CD4-positive, alpha-beta T cell treated with Interleukin-21 for 1 hour (primary cell): ENCODE data around the gene TNNI2.
"Not testable (repeated sequence)": the region's sequence is repeated elsewhere in the genome, so short reads cannot be mapped to it uniquely, and the experiment has no call there.

Experiments
- DNase-seq: peaks from one replicate; pipeline ENCODE4 v3.0.0-alpha.2; 2020

TNNI2 gene

DNA sequence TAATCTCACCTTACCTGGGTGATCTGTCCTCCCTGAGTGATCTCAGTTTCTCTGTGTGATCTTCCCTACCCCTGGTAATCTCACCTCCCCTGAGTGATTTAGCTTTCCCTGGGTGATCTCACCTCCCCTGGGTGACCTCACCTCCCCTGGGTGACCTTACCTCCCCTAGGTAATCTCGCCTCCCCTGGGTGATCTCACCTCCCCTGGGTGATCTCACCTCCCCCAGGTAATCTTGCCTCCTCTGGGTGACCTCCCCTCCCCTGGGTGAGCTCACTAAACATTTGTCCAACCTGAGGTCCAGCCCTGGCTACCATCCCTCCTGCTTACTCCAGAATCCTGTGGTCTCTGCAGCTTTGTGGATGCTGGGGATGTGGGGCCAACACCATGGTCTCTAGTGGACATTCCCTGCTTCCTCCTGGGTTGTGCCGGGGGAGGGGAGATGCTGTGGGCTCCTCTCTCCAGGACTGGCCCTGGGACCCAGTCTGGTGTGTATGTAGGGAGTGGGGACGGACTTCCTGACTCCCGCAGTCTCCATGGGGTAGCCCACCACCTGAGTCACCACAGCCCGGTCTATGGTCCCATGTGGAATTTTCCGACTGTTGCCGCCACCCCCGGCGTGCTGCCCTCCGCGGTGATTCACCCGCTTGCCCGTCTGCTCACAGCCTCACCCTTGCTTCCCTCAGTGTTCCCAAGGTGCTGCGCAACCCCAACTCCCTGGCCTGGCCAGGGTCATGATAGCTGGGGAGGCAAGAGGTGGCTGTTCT, 24.0 kb downstream of the TNNI2 start:
- DNase-seq = no peak

DNA sequence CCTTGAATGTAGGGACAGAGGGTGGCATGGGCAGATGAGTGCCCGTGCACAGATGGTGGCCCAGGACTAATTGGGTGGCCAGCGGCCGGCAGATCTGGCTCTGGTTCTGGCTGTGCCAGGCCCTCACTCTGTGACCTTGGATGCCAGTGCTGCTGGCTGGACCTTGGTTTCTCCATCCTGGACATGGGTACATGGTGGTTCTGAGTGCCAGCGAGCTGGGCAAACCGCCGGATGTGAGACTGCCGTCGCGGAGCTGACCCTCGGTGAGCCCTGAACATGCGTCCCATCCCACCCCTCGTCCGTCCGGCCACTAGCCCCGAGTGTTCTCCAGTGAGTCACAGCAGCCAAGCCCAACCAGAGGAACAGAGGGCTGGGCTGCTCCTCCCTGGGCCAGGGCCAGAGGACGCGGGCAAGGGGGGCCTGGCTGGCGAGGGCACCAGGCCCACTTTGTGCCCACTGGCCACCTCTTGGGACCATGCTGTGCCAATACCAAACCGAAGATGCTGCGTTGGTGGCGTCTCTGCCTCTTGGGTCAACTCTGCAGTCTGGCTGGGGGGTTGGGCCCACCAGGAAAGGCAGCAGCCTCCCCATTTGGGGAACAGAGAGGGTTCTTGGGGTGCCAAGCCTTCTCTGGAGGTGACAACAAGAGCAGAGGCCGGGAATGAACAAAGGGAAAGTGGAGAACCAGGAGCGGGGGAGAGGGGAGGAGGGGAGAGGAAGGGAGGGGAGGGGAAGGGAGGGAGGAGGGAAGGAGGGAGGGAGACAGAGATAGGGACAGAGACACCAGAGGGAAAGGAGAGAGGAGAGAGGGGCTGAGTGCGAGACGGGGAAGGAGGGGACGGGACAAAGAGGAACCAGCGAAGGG, 24.8 kb downstream of the TNNI2 start:
- DNase-seq = no peak

DNA sequence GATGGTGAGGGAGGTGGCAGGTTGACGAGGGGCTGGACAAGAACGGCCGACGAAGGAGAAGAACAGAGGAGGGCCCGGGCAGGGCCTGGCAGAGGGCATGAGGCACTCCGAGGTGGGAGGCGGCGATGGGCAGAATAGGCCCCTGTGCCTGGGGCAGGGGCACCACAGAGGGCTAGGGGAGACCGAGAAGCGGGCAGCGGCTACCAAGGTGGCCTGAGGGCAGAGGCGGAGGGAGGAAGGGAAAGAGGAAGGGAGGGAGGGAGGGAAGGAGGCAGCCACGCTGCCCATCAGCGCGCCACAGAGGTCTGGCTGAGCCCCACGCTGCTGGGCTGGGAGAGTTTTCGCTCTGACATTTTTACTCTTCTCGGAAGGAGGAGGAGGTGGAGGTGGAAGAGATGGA, 25.4 kb downstream of the TNNI2 start:
- no peak for DNase-seq

DNA sequence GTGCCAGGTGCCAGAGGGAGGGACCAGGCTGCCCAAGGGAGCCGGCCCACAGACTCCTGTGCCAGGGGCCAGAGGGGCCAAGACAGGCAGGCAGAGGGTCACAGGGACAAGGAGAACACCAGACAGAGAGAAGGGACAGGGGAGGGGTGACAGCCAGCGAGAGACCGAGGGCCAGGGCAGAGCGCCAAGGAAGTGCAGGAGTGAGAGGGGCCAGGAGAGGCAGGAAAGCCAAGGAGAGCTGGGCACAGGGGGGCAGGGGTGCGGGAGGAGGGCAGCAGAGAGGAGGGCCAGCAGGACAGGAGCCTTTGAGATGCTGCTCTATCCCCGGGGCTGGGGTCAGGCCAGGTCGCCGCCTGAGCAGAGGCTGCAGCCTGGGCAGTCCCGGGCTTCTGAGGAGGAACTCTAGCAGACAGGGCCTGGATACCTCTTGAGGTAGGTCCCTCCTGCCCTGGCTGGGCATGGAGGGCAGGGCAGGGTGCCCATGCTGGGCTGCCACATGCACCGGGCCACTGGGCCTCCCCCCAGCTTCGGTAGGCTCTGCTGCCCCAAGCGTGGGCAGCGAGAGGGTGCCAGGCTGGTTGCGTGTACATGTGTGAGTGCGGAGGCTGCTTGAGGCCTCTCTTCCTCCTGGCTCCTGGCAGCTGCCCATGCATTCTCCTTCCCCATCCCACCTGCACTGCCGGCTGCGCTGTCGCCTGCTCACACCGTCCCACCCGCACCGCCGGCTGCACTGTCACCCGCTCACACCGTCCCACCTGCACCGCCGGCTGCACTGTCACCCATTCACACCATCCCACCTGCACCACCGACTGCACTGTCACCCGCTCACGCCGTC, 26.3 kb downstream of the TNNI2 start:
- DNase-seq = no peak

DNA sequence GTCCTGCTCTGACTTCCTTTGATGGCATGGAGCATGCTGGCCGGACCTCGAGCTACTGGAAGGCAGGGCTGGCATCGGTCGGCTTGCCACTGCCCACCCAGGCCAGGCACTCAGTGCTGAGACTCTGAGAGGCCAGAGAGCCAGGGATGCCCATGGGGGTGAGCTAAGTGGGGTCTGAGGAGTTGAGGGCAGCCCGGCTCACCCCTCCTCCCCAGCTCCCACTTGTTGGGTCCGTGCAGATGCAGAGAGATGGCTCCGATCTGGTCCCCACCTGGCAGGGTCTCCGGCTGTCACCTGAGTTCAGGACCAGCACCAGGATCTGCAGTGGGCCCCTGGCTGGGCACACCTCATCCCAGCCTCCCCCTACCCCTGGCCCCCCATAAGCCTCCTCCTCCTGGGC, 27.4 kb downstream of the TNNI2 start:
- no peak for DNase-seq

DNA sequence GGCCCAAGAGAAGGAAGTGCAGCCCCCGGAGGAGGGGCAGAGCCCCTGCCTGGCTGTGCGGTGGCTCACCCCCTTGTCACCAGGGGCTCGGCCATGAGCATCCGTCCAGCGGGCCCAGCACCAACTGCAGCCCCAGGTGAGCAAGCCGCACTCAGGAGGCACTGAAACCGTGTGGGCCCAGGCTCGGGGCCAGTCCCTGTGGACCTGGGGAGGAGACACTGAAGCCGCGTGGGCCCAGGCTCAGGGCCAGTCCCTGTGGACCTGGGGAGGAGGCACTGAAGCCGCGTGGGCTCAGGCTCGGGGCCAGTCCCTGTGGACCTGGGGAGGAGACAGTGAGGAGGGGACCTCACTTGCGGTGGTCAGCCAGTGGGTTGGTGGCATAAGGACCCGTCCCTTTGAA, 28.0 kb downstream of the TNNI2 start:
- no peak for DNase-seq

DNA sequence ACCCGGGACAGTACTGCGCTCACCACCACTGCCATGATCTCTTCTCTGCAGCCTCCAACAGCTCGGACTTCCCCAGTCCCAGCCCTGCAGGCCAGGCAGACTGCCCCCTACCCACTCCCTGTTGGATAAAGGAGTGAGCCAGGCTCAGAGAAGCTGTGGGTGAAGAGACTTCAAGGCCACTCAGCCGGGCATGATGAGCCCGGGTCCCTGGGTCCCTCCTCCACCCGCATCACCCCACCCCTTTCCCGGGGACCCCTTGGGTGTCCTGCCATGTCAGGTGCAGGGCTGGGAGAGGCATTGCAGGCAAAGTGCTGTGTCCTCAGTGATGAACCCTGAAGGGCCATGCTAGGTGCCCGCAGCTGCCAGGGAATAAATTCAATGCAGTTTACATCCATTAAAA, 28.6 kb downstream of the TNNI2 start:
- no peak for DNase-seq

DNA sequence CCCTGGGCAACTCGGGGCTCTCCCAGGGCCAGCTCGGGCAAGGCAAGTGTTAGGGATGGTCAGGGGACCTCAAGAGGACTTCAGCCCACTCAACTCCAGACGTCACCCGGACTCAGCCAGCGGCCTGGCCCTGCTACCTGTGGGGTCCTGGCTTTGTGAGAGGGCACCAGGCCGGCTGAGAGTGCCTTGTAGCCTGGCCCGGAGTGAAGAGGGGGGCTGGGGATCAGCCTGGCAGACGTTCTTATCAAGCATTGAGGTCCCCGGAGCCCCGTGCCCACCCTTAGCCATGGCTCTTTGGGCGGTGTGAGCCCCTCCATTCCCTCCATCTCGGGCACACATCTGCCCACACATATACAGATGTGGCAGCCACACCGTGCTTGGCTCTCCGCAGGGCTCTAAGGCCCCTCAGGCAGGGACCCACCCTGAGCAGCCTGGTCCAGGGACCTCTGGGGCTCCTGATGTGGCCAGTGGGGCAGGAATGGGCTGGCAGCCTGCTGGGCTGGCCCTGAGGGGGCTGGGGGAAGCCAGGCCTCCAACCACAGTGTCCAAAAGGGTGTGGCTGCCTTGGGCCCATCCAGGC, 29.4 kb downstream of the TNNI2 start:
- DNase-seq = no peak

DNA sequence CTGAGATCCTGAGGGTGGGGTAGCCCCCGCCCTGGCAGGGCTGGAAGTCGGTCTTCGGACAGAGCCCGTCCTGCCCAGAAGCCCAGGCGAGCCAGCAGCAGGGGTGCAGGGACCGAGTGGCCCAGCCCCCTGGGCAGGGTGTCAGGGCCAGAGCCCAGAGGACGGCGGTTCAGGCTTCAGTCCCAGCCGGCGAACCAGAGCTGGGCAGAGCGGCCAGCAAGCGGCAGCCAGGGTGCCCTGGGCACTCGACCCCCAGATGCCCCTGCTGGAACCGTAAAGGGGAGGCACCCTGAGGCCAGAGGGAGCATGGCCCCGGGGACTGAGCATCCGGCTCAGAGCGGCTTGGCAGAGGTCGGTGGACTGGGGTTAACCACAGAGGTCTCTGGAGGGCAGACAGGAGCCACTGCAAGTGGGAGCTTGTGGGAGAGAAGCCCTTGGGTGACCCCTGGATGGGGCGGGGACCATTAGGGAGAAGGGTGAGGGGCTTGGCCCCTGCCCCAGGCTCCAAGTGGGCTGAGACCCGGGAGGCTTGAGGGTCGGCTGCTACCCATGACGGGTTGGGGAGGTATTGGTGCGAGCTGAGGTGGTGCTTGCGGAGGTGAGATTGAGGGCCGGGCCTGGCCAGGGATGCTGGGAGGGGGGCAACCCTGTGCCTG, 30.0 kb downstream of the TNNI2 start:
- no peak for DNase-seq

DNA sequence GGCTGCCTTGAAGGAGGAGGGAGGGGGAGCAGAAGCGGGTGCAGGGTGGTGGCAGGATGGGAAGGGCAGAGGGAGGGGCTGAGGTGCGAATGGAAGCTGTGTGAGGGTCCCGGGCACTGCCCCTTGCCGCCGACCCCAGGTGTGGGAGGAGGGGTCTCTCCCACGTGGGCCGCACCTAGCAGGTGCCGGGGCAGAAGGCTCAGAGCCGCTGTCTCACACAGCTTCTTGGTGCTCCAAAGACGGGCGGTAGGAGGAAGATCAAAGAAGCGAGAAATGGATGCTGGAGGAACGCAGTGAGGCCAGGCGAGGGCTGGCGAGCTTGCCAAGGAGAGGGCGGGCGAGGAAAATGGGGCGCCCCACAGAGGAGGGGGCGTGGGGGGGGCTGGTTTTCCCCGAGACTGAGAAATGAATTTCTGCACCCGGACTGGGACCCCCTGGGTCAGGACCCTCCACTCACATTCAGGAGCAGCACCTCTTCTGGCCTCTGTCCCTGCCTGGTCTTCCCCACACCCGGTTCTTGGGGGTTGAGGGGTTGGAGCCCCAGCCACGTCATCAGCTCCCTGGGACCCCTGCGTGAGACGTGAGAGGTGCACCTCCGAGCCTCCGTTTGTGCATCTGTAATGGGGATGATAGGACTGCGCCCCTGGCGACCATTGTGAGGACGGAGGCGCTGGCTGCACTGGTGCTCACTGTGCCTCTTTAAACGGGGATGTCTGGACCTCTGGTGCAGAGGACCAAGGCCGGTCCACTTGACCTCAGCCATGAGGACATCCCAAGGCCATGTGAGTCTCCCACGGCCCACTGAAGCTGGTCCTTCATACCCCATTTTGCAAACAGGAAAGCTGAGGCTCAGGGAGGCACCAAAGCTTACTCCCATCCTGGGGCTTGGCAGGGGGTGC, 30.9 kb downstream of the TNNI2 start:
- DNase-seq = no peak

DNA sequence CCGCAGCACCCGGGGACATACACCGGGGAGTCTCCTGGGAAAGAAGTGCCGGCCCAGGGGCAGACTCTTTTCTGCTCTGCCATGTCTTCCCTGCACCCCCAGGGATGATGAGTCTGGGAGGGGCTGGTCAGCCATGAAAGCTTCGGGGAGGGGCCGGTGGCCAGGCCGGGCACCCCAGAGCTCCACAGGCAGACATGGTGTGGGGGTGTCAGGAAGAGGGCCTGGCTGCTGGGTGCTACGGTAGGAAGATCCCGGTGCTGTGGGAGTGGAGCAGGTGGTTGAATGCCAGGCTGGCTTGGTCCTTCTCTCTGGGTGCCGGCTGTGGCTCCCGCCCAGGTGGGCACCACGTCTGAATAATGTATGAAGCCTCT, 31.5 kb downstream of the TNNI2 start:
- no peak for DNase-seq

DNA sequence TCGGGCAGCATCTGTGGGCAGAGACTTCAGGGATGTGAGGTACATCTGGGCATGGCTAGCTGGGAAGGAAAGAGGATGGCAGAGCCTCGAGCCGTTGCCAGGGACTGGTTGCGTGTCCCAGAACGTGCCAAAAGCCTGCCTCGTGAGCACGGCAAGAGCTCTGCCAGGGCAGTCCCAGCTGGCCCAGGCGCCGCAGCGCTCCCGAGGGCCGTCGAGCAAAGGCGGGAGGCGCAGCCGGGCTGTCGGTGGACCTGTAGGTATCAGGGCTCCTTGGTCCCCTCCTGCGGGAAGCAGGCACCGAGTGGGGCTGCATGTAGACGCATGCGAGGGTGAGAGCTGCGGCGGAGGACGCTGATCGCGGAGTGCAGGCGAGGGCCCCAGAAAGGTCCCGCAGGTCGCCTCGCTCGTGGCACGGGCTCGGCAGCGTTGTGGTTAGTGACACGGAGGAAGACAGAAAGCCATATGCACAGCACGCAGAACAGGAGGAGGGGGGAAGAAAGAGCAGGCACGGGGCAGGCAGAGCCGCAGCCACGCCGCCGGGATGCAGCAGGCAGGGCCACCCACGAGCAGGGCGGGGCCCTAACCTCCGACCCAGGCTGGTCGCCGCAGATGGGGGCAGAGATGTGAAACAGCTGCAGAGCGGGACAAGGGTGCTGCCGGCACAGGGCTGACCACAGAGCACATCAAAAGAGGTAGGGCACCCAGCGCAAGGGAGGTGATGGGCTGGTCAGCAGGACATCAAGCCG, 32.1 kb downstream of the TNNI2 start:
- DNase-seq = peak; percentile 55

DNA sequence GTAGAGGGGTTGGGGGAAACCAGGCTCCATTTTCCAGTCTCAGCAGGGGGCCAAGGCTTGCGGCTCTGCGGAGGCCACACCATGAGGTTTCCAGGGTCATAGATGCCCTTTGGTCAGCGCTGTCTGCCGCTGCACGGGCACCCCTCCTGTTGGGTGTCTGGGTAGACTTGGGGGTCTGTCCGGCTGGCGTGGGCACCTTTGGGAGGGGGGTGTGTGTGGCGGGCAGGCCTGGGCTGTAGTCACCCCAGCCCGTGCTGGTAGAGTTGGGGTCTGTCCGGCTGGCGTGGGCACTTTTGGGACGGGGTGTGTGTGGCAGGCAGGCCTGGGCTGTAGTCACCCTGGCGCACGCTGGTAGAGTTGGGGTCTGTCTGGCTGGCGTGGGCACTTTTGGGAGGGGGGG, 32.8 kb downstream of the TNNI2 start:
- DNase-seq = no peak

DNA sequence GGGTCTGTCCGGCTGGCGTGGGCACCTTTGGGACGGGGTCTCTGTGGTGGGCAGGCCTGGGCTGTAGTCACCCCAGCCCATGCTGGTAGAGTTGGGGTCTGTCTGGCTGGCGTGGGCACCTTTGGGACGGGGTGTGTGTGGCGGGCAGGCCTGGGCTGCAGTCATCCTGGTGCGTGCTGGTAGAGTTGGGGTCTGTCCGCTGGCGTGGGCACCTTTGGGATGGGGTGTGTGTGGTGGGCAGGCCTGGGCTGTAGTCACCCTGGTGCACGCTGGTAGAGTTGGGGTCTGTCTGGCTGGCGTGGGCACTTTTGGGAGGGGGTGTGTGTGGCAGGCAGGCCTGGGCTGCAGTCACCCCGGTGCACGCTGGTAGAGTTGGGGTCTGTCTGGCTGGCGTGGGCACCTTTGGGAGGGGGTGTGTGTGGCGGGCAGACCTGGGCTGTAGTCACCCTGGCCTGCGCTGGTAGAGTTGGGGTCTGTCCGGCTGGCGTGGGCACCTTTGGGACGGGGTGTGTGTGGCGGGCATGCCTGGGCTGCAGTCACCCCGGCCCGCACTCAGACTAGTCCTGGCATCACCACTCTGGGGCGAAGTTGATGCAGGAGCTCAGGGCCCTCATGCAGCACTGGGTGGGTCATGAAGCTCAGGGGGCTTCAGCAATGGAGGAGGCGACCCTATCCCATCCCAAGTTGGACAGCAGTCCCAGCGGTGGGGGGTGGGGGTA, 33.6 kb downstream of the TNNI2 start:
- no peak for DNase-seq

DNA sequence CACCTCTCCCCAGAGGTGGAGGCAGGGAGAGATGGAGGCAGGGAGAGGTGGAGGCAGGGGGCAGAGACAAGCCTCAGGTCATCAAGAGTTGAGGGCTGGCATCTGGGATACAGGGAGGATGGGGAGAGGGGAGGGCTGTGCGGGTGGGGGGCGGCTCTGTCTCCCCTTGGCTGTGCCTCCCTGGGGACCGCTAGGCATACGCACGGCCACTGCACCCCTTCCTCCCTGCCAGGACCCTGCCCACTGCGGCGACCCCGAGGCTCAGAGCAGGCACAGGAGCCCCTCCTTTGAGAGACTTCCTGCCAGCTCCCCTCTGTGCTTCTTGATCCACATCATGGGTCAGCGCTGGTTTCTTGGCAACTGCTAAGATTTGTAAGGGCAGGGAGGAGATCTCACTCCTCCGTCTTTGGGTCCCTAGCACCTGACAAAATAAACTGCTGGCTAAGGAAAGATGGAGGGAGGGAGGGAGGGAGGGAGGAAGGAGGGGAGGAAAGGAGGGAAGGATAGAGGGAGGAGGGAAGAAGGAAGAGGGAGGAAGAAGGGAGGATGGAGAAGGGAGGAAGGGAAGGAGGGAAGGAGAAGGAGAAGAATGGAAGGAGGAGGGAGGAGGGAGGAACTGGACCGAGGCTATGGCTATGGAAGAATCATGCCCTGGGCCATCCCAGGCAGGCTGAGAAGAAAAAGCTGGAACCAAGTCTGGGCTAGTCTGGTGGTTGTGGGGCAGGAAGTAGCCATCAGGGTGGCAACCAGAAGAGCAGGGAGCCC, 34.4 kb downstream of the TNNI2 start:
- DNase-seq = no peak

DNA sequence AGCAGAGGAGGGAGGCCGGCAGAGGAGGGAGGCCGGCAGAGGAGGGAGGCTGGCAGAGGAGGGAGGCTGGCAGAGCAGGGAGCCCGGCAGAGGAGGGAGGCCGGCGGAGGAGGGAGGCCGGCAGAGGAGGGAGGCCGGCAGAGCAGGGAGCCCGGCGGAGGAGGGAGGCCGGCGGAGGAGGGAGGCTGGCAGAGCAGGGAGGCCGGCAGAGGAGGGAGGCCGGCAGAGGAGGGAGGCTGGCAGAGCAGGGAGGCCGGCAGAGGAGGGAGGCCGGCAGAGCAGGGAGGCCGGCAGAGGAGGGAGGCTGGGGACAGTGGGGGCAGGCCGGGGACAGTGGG, 35.0 kb downstream of the TNNI2 start:
- DNase-seq = not testable (repeated sequence)

DNA sequence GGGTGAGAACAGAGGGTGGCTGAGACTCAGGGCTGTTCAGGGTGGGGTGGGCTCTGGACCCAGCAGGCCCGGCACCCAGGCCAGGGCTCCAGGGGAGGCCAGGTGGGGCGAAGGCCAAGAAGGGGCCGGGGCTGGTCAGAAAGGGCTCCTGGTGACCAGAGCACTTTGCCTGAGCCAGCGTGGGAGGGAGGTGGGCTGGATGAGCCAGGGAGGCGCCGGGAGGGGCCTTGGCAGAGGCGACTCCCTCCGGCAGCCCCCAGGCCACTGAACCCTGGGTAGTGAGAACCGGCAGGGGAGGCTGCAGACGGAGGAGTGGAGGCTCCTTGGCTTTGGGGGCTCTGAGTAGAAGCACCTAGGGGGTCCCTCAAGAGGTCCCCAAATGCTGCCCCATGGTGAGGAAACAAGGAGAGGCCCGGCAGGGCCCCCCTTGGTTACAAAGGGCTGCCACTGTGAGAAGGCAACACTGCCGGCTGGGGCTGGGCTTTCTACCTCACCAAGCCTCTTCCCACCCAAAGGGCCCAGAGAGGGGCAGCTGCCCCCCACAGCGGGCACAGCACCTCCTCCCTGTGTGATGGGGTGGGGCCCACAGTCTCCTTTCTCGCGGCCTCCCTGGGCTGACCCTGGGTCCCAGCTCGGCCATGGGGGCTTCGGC, 35.8 kb downstream of the TNNI2 start:
- DNase-seq = not testable (repeated sequence)

DNA sequence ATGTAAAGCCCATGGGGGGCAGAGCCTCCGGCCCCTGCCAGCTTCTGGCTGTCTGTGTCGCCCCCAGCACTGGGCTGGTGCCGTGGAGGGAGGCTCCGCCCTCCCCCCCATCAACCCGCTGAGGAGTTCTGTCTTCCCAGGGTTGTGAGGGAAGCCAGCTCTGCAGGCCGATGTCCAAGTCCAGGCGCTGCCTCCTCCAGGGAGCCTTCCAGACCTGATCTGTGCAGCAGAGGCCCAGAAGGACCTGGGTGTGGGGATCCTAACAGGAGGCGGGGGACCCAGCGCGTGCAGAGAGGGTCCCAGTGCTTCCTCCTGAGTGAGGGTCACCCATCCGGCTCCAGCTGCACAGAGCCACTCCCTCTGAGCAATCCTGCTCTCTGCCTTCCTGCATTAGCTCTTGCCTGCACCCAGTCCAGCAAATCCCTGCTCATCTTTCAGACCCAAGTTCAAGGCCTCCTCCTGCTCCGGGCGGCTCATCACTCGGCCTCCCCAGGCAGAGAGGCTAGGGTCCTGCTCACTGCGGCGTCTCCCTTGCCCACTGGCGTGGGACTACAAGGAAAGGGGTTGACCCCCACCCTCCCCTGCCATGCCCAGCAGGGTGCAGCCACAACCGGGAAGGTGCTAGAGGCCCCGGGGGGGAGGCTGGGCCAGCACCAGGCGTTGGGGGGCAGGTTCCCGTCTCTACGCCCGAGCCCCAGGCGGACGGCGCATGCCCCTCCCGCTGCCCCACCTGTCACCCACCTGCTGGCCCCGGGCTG, 36.5 kb downstream of the TNNI2 start:
- no peak for DNase-seq
